ENCODE results near the gene ZNF296.
"Not testable (repeated sequence)": the region's sequence is repeated elsewhere in the genome, so short reads cannot be mapped to it uniquely, and the experiment has no call there.

ZNF296 gene

GRCh38 chr19:45113628-45114027 lies 37.4 kb upstream of the ZNF296 start:
- no peak for DNase-seq (ENCODE audit: low read depth)
- TF ChIP-seq CTCF (IDR thresholded peaks at IDR 0.05; ENCODE audit: insufficient read depth, low read depth, low read length, missing control alignments) = no peak
- no peak overlapping the region for H3K4me3 ChIP-seq (ENCODE audit: low read depth, low read length)

- no peak for TF ChIP-seq CTCF (IDR thresholded peaks at IDR 0.05; ENCODE audit: insufficient read depth, low read depth, low read length, missing control alignments)
- no peak for DNase-seq (ENCODE audit: low read depth)
- H3K4me3 ChIP-seq (ENCODE audit: low read depth, low read length) = no peak overlapping the region
Observed at GRCh38 chr19:45112111-45112827, 36.0 kb upstream of the ZNF296 start.

GRCh38 chr19:45110851-45111266 lies 34.6 kb upstream of the ZNF296 start:
- H3K4me3 ChIP-seq (ENCODE audit: low read depth, low read length) = no peak overlapping the region
- DNase-seq (ENCODE audit: low read depth) = peak; percentile 48
- no peak for TF ChIP-seq CTCF (IDR thresholded peaks at IDR 0.05; ENCODE audit: insufficient read depth, low read depth, low read length, missing control alignments)

- H3K4me3 ChIP-seq (ENCODE audit: low read depth, low read length) = no peak overlapping the region
- TF ChIP-seq CTCF (IDR thresholded peaks at IDR 0.05; ENCODE audit: insufficient read depth, low read depth, low read length, missing control alignments) = no peak
- DNase-seq (ENCODE audit: low read depth) = no peak
Observed at GRCh38 chr19:45107621-45108150, 31.4 kb upstream of the ZNF296 start.

GRCh38 chr19:45106363-45106762 lies 30.1 kb upstream of the ZNF296 start:
- not testable (repeated sequence) for DNase-seq (ENCODE audit: low read depth); H3K4me3 ChIP-seq (ENCODE audit: low read depth, low read length)

GRCh38 chr19:45104658-45105349 lies 28.5 kb upstream of the ZNF296 start:
- H3K4me3 ChIP-seq (ENCODE audit: low read depth, low read length) = no peak overlapping the region
- TF ChIP-seq CTCF (IDR thresholded peaks at IDR 0.05; ENCODE audit: insufficient read depth, low read depth, low read length, missing control alignments) = no peak
- peak; percentile 41 for DNase-seq (ENCODE audit: low read depth)

- peak; percentile 16 for TF ChIP-seq CTCF (IDR thresholded peaks at IDR 0.05; ENCODE audit: insufficient read depth, low read depth, low read length, missing control alignments)
- H3K4me3 ChIP-seq (ENCODE audit: low read depth, low read length) = no peak overlapping the region
- no peak for DNase-seq (ENCODE audit: low read depth)
Observed at GRCh38 chr19:45103508-45104319, 27.4 kb upstream of the ZNF296 start.
